Lower lobe of right lung (tissue), 2 donors: ENCODE data around the gene NFKB1. TPM values are rescaled to one million over a fixed set of nuclear protein-coding genes. Genes with fewer than 3 reads are reported as not detected.
A peak's percentile ranks its signal among the peaks of the same experiment; 100 is the strongest.

Experiments
- ATAC-seq, 2 donors: fragments of 200-7000 bp; cut with Tn5 transposase; one replicate each; pipeline ENCODE4 v1.9.1; 2020 to 2022; ENCODE audit warnings: mild to moderate bottlenecking in 2 of 2, moderate library complexity in 2 of 2
- DNase-seq: peaks from one replicate; pipeline ENCODE4 v3.0.0-alpha.2; 2020
- H3K27ac ChIP-seq: fragments of 200-600 bp; one replicate; pipeline ENCODE4 v1.8.0; 2022
- H3K27me3 ChIP-seq: fragments of 200-600 bp; one replicate; pipeline ENCODE4 v1.8.0; 2022; ENCODE audit warnings: low read depth
- H3K36me3 ChIP-seq: fragments of 200-600 bp; one replicate; pipeline ENCODE4 v1.8.0; 2022; ENCODE audit warnings: mild to moderate bottlenecking
- H3K4me1 ChIP-seq: fragments of 200-600 bp; one replicate; pipeline ENCODE4 v1.8.0; 2022
- H3K4me3 ChIP-seq: fragments of 200-600 bp; one replicate; pipeline ENCODE4 v1.8.0; 2022; ENCODE audit warnings: mild to moderate bottlenecking
- H3K9me3 ChIP-seq: fragments of 200-600 bp; one replicate; pipeline ENCODE4 v1.8.0; 2022
- CTCF ChIP-seq: fragments of 200-600 bp; IDR thresholded peaks from one replicate; pipeline ENCODE4 v1.8.0; 2022; ENCODE audit warnings: antibody characterized with exemption, mild to moderate bottlenecking
- intact Hi-C: fragments of 100-400 bp; cut with DNase I; formaldehyde crosslinking; loops from one replicate; pipeline ENCODE4 v1.11.0; 2022
- total RNA-seq: library from RNA; stranded (reverse); fragmentation: NEBNext Ultra II Directional; extraction: Animal tissue kit (Norgen Biotek cat#: 25700); gene quantifications from one replicate; pipeline ENCODE4 v1.2.1, GENCODE V29; 2021
- donor health status: DM: no; HTN: yes; CAD: no; lungs with severe emphysema.

Gene NFKB1
- total RNA-seq, 1 donor from 2014 or later: 48.9 TPM

GRCh38 chr4:102517753-102518152 lies 16.6 kb downstream of the NFKB1 start:
- Histone ChIP-seq H3K36me3 (no peaks in the 10 kb centered on the region), H3K27me3 (no peaks in the 10 kb centered on the region), H3K4me3 (no peak overlapping the region), H3K4me1 (peaks cover 29% of the 10 kb centered on the region), H3K27ac (no peak overlapping the region), H3K9me3 (peaks cover 5% of the 10 kb centered on the region)
- ATAC-seq (no peak), DNase-seq (no peak)
- intact Hi-C loops: no loop called here
- TF ChIP-seq CTCF: no peak

DNA sequence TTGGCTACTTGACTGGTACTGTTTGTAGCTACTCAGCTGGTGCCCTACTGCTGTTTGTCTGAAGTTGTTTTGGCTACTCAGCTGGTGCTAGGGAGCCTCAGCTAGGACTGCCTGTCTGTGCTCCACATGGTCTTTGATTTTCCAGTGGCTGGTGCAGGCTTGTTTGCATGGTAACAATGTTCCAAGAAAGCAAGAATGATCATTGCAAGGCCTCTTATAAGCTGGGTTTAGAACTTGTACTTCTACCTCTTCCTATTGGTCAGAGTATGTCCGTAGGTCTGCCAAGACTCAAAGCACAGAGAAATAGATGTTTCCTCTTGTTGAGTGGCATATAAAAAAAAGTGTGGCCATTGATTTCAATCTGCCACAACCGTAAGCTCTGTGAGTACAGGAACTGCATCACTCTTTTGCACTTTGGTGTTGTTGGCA lies 17.6 kb downstream of the NFKB1 start:
- H3K9me3 ChIP-seq: peaks cover 5% of the 10 kb centered on the region

DNA sequence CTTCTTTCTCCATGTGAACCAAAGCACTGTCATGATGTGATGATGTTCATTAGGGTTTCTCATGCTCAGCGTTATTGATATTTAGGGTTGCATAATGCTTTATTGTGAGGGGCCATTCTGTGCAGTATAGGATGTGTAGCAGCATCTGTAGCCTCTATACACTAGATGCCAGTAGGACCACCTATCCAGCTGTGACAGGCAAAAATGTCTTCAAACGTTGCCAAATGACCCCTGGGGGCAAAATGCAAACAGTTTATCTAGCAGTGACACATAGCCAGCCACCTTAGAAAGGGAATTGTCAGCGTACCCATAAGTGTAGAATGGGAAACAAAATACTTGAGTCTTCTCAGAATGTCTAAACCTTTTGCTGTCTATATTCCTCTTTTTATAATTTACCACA lies 18.8 kb downstream of the NFKB1 start:
- ATAC-seq (no peak), DNase-seq (no peak)
- no peak for TF ChIP-seq CTCF
- Histone ChIP-seq H3K4me1 (peaks cover 29% of the 10 kb centered on the region), H3K4me3 (no peak overlapping the region), H3K36me3 (no peaks in the 10 kb centered on the region), H3K9me3 (peaks cover 5% of the 10 kb centered on the region), H3K27me3 (no peaks in the 10 kb centered on the region), H3K27ac (no peak overlapping the region)
- intact Hi-C loops: no loop called here

More for the DNA sequence above, 17.6 kb downstream of the NFKB1 start:
- ATAC-seq (peak; percentile 21 to 48), DNase-seq (no peak)
- H3K27ac ChIP-seq: no peak overlapping the region
- H3K27me3 ChIP-seq: no peaks in the 10 kb centered on the region
- intact Hi-C loops: no loop called here
- no peak overlapping the region for H3K4me3 ChIP-seq
- H3K4me1 ChIP-seq: peaks cover 29% of the 10 kb centered on the region
- TF ChIP-seq CTCF: no peak
- no peaks in the 10 kb centered on the region for H3K36me3 ChIP-seq

DNA sequence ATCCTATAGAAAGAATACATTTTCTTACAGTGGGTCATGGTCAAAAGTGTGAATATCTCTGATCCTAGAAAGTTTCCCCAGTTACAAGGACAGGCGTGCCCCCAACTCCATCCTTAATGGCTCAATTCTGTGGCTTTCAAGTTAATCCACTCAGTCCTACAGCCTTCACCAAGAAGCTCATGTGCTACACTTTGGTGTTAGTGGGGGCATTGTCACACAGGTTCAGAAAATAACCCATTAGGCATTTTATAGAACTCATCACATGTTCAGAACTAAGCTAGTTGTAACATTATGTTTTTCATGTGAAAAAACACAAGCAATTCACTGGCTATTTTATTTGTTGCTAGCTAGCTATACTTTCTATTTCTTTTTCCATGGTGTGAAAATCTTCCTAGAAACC lies 20.4 kb downstream of the NFKB1 start:
- no peak overlapping the region for H3K27ac ChIP-seq
- H3K4me1 ChIP-seq: peaks cover 29% of the 10 kb centered on the region
- no peaks in the 10 kb centered on the region for H3K36me3 ChIP-seq
- H3K9me3 ChIP-seq: no peaks in the 10 kb centered on the region
- ATAC-seq (no peak), DNase-seq (no peak)
- H3K4me3 ChIP-seq: no peak overlapping the region
- TF ChIP-seq CTCF: no peak
- intact Hi-C loops: no loop called here
- no peaks in the 10 kb centered on the region for H3K27me3 ChIP-seq

- no peaks in the 10 kb centered on the region for H3K27me3 ChIP-seq
- no peak overlapping the region for H3K27ac ChIP-seq
- no peak for ATAC-seq
- TF ChIP-seq CTCF: no peak
- H3K4me1 ChIP-seq: peaks cover 31% of the 10 kb centered on the region
- intact Hi-C loops: no loop called here
- DNase-seq: no peak
- no peak overlapping the region for H3K4me3 ChIP-seq
- H3K36me3 ChIP-seq: no peaks in the 10 kb centered on the region
- no peaks in the 10 kb centered on the region for H3K9me3 ChIP-seq
Observed at GRCh38 chr4:102522031-102522440, 20.9 kb downstream of the NFKB1 start.

DNA sequence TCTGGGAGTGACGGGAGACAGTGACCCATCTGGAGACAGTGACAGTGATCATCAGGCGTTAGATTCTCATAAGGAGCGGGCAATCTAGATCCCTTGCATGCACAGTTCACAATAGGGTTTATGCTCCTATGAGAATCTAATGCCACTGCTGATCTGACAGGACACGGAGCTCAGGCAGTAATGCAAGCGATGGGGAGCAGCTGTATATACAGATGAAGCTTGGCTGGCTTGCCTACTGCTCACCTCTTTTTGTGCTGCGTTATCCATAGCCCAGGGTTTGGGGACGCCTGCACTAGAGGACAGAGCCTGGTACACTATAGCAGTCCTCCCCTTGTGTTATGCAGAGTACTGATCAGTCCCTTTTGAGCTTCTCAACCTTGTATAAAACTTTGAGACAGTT lies 23.5 kb downstream of the NFKB1 start:
- intact Hi-C loops: no loop called here
- ATAC-seq: peak in 1 of 2 donors; percentile 5
- no peak for TF ChIP-seq CTCF

More for the DNA sequence above, 23.5 kb downstream of the NFKB1 start:
- Histone ChIP-seq H3K27ac (no peak overlapping the region), H3K27me3 (no peaks in the 10 kb centered on the region), H3K4me3 (no peak overlapping the region), H3K4me1 (peaks cover 36% of the 10 kb centered on the region), H3K9me3 (no peaks in the 10 kb centered on the region), H3K36me3 (no peaks in the 10 kb centered on the region)
- no peak for DNase-seq
